Neuronal stem cell (in vitro differentiated cells): ENCODE measurements around the gene PCBP1.
"Not testable (repeated sequence)": the region's sequence is repeated elsewhere in the genome, so short reads cannot be mapped to it uniquely, and the experiment has no call there.

Source experiments
- DNase-seq: peaks from one replicate; pipeline ENCODE4 v3.0.0-alpha.2; 2013; ENCODE audit warnings: low spot score
- H2AFZ ChIP-seq: one replicate; pipeline ENCODE4 v1.6.1; 2013; ENCODE audit warnings: mild to moderate bottlenecking, low read length, inconsistent platforms
- H2AK5ac ChIP-seq: 2 replicates; pipeline ENCODE4 v1.6.1; 2013; ENCODE audit warnings: low read depth, mild to moderate bottlenecking, inconsistent platforms, low read length, moderate library complexity, mixed read lengths
- H2BK120ac ChIP-seq: 2 replicates; pipeline ENCODE4 v1.6.1; 2013; ENCODE audit warnings: low read depth, mild to moderate bottlenecking, inconsistent platforms, low read length, moderate library complexity, mixed read lengths
- H2BK12ac ChIP-seq: one replicate; pipeline ENCODE4 v1.6.1; 2013; ENCODE audit warnings: low read length, inconsistent platforms
- H2BK15ac ChIP-seq: 2 replicates; pipeline ENCODE4 v1.6.1; 2013; ENCODE audit warnings: mild to moderate bottlenecking, low read length, inconsistent platforms, mixed read lengths
- H2BK5ac ChIP-seq: one replicate; pipeline ENCODE4 v1.6.1; 2013; ENCODE audit warnings: inconsistent platforms, mild to moderate bottlenecking, low read length, moderate library complexity
- H3K14ac ChIP-seq: one replicate; pipeline ENCODE4 v1.6.1; 2013; ENCODE audit warnings: low read length, inconsistent platforms
- H3K18ac ChIP-seq: 2 replicates; pipeline ENCODE4 v1.6.1; 2013; ENCODE audit warnings: low read length, inconsistent platforms
- H3K23ac ChIP-seq: 2 replicates; pipeline ENCODE4 v1.6.1; 2013; ENCODE audit warnings: low read depth, mild to moderate bottlenecking, mixed read lengths, low read length, inconsistent platforms; ENCODE audit not compliant: poor library complexity
- H3K27ac ChIP-seq: replicated peaks from 3 replicates; pipeline ENCODE4 v1.5.1; 2013; ENCODE audit warnings: low read length, inconsistent platforms
- H3K27me3 ChIP-seq, 3 experiments: 2 replicates each; pipeline ENCODE4 v1.6.1; 2013; ENCODE audit warnings: low read length in 3 of 3, mild to moderate bottlenecking in 2 of 3, inconsistent platforms in 1 of 3, low read depth in 1 of 3, mixed read lengths in 1 of 3, moderate library complexity in 1 of 3; ENCODE audit not compliant: control insufficient read depth in 3 of 3, insufficient read depth in 3 of 3
- H3K36me3 ChIP-seq, 2 donors: replicated peaks in 1 of 2; 2 replicates each; pipeline ENCODE4 v1.6.1; 2013; ENCODE audit warnings: low read length in 2 of 2; ENCODE audit not compliant: control insufficient read depth in 2 of 2, insufficient read depth in 2 of 2
- H3K4ac ChIP-seq: 2 replicates; pipeline ENCODE4 v1.6.1; 2013; ENCODE audit warnings: inconsistent platforms, mild to moderate bottlenecking, low read length, moderate library complexity
- H3K4me1 ChIP-seq, 2 donors: 1 replicate in 1 of 2; 2 replicates in 1 of 2; pipeline ENCODE4 v1.6.1; 2013; ENCODE audit warnings: low read length in 2 of 2, low read depth in 1 of 2; ENCODE audit not compliant: control insufficient read depth in 2 of 2, insufficient read depth in 1 of 2
- H3K4me2 ChIP-seq: one replicate; pipeline ENCODE4 v1.6.1; 2013; ENCODE audit warnings: mild to moderate bottlenecking, low read length, inconsistent platforms; ENCODE audit not compliant: insufficient read depth, poor library complexity, severe bottlenecking
- H3K4me3 ChIP-seq, 2 donors: 2 replicates each; pipeline ENCODE4 v1.5.1; 2013; ENCODE audit warnings: low read length in 2 of 2, mild to moderate bottlenecking in 2 of 2, inconsistent platforms in 1 of 2, moderate library complexity in 1 of 2
- H3K79me1 ChIP-seq: one replicate; pipeline ENCODE4 v1.6.1; 2013; ENCODE audit warnings: low read depth, mild to moderate bottlenecking, inconsistent platforms, low read length, moderate library complexity
- H3K9ac ChIP-seq: one replicate; pipeline ENCODE4 v1.6.1; 2013; ENCODE audit warnings: mild to moderate bottlenecking, low read depth, low read length, inconsistent platforms; ENCODE audit not compliant: poor library complexity
- H3K9me3 ChIP-seq, 2 donors: replicated peaks in 1 of 2; 2 replicates each; pipeline versions ENCODE3 to v1.6.1; 2013; ENCODE audit warnings: low read length in 2 of 2, mild to moderate bottlenecking in 2 of 2, inconsistent platforms in 1 of 2, low read depth in 1 of 2, mixed read lengths in 1 of 2, moderate library complexity in 1 of 2; ENCODE audit not compliant: control insufficient read depth in 2 of 2, insufficient read depth in 1 of 2
- H4K8ac ChIP-seq: one replicate; pipeline ENCODE4 v1.6.1; 2013; ENCODE audit warnings: low read depth, mild to moderate bottlenecking, inconsistent platforms, low read length, moderate library complexity
- H4K91ac ChIP-seq: one replicate; pipeline ENCODE4 v1.6.1; 2013; ENCODE audit warnings: low read length, low read depth, mild to moderate bottlenecking, inconsistent platforms; ENCODE audit not compliant: poor library complexity
- WGBS, 2 donors: extraction: QIAGEN DNeasy Blood & Tissue Kit; methylation state at CpG; one replicate each; pipeline ENCODE4 v1.1.7; 2013; ENCODE audit warnings: missing lambda C conversion rate in 2 of 2, mixed read lengths in 1 of 2; ENCODE audit not compliant: insufficient read length in 2 of 2, insufficient replicate concordance in 1 of 2; ENCODE audit errors: extremely low coverage in 2 of 2; 5-methylcytosine and 5-hydroxymethylcytosine counted together

Gene PCBP1

DNA sequence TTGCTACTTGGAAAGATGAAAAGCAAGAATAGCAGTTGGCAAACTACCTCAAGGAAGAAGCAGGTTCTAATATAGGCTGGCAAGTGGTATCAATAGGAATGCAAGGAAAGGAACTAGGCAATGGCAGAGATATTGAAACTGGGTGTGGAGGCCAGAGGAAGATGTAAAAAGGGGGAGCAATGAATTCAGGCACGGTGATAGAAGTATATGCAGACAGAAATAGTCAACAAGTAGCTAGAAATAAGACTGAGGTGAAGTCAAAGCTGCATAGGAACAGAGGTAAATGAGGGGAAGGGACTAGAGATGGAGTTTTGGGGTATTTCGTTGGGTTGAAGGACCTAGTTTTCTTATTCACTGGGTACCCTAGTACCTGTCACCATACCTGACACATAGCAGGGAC lies 4.1 kb downstream of the PCBP1 start:
- Histone ChIP-seq H3K4ac (no peak overlapping the region), H4K8ac (no peak overlapping the region), H2AFZ (no peak overlapping the region), H3K4me2 (no peak overlapping the region), H3K79me1 (peaks cover 2% of the 10 kb centered on the region), H2AK5ac (no peak overlapping the region), H2BK120ac (no peak overlapping the region), H3K9me3 (no peaks in the 10 kb centered on the region), H2BK15ac (no peak overlapping the region), H3K27ac (no peak overlapping the region), H3K23ac (no peak overlapping the region), H3K4me1 (peaks cover 5 to 8% of the 10 kb centered on the region in 2 donors), H3K36me3 (peaks cover 6 to 30% of the 10 kb centered on the region in 2 donors), H3K4me3 (no peak overlapping the region), H4K91ac (no peak overlapping the region), H3K18ac (no peak overlapping the region), H2BK12ac (no peak overlapping the region), H3K9ac (no peak overlapping the region), H3K27me3 (no peaks in the 10 kb centered on the region), H3K14ac (no peak overlapping the region), H2BK5ac (no peak overlapping the region)
- no CpG with 5 or more reads among the region's 2 CpGs for WGBS, 2 donors
- no peak for DNase-seq

DNA sequence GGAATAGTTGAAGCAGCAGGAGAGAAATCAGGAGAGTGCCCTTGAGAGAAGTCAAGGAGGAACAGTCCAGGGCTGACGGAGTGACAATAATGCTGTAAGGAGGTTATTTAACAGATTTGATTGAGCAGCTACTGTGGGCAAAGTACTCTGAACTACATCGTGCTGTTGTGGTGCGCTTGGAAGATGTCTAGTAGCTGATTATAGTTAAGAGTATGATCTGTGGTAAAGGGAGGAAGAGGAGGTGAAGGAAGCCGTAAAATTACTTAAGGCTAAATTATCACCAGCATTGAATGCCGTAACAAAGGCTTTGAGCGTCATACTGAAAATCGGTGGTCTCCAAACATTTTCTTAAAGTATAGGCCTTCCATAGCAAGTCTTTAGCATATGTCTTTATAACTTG lies 4.5 kb downstream of the PCBP1 start:
- Histone ChIP-seq H3K36me3 (peaks cover 6 to 30% of the 10 kb centered on the region in 2 donors), H2AFZ (no peak overlapping the region), H3K14ac (no peak overlapping the region), H3K9ac (no peak overlapping the region), H2BK5ac (no peak overlapping the region), H3K4ac (no peak overlapping the region), H3K23ac (no peak overlapping the region), H2BK120ac (no peak overlapping the region), H3K27ac (no peak overlapping the region), H3K9me3 (no peaks in the 10 kb centered on the region), H4K91ac (no peak overlapping the region), H3K4me3 (no peak overlapping the region), H4K8ac (no peak overlapping the region), H3K27me3 (no peaks in the 10 kb centered on the region), H3K18ac (no peak overlapping the region), H2BK12ac (no peak overlapping the region), H3K4me2 (no peak overlapping the region), H2BK15ac (no peak overlapping the region), H3K4me1 (peaks cover 5 to 8% of the 10 kb centered on the region in 2 donors), H3K79me1 (peaks cover 2% of the 10 kb centered on the region), H2AK5ac (no peak overlapping the region)
- no peak for DNase-seq
- WGBS, 2 donors, result no CpG with 5 or more reads among the region's 7 CpGs

DNA sequence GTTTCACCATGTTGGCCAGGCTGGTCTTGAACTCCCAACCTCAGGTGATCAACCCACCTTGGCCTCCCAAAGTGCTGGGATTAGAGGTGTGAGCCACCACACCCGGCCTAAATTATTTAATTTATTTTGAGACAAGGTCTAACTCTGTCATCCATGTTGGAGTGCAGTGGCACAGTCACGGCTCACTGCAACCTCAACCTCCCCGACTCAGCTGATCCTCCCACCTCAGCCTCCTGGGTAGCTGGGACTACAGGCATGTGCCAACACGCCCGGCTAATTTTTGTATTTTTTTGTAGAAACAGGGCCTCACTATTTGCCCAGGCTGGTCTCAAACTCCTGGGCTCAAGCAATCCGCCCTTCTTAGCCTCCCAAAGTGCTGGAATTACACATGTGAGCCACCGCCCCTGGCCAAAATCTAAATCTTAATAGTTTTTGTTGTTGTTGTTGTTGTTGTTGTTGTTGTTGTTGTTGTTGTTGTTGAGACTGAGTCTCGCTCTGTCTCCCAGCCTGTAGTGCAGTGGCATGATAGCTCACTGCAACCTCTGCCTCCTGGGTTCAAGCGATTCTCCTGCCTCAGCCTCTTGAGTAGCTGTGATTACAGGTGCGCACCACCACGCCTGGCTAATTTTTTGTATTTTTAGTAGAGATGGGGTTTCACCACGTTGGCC lies 5.4 kb downstream of the PCBP1 start:
- H3K27me3 ChIP-seq, H3K4me2 ChIP-seq, H3K9ac ChIP-seq, H2BK15ac ChIP-seq, H3K4me1 ChIP-seq, H2BK120ac ChIP-seq, H3K9me3 ChIP-seq, H3K27ac ChIP-seq, H4K8ac ChIP-seq, H4K91ac ChIP-seq, H2BK12ac ChIP-seq, H2AK5ac ChIP-seq, H3K4ac ChIP-seq, H2AFZ ChIP-seq, H3K23ac ChIP-seq, H2BK5ac ChIP-seq, DNase-seq, H3K4me3 ChIP-seq, H3K18ac ChIP-seq, H3K79me1 ChIP-seq, H3K14ac ChIP-seq: not testable (repeated sequence)
- WGBS, 2 donors, result no CpG with 5 or more reads among the region's 12 CpGs
- H3K36me3 ChIP-seq, result peaks cover 6 to 29% of the 10 kb centered on the region in 2 donors

DNA sequence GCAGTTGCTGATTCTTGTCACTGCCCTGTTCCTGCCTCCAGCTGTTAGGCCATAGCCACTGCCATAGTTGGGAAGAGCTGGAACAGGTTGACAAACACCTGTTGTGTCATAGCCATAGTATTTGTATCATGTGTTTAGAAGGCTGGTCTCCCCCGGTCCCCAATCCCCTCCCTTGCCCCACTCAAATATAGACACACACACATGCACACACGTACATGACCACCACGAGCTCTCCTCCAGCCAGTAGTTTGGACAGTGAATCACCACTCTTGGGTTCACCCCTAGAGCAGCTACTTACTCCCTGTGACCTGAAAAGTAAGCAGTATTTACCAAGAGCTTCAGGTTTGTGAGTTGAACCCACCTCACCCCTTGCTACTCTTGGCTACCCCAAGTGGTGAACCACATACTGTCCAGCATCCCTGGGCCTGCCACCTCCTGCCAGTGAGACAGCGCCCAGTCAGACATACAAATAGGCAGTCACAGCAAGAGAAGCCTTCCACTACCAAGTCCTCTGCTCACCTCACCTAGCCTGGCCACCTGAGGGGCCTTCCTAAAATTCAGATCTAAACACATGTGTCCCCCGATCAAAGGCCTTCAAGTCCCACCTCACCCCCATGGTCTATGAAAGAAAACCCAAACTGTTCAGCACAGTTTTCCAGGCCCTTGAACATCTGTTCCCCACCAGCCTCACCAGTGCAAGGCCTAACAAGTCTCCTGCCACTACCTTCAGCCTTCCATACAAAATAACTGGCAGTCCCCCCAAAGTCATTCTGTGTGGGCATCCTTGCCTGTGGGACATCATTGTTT lies 7.1 kb downstream of the PCBP1 start:
- no peak overlapping the region for H2BK120ac ChIP-seq
- no peak overlapping the region for H4K8ac ChIP-seq
- H2BK15ac ChIP-seq, result no peak overlapping the region
- no peak overlapping the region for H3K4ac ChIP-seq
- no peak overlapping the region for H2BK12ac ChIP-seq
- H3K4me2 ChIP-seq, result no peak overlapping the region
- H3K4me3 ChIP-seq, result no peak overlapping the region
- peaks cover 3 to 5% of the 10 kb centered on the region in 2 donors for H3K4me1 ChIP-seq
- H3K36me3 ChIP-seq, result peaks cover 0 to 13% of the 10 kb centered on the region in 2 donors
- no peak overlapping the region for H3K23ac ChIP-seq
- peak overlapping the region; percentile 71 for H2BK5ac ChIP-seq
- no peaks in the 10 kb centered on the region for H3K9me3 ChIP-seq
- no peak overlapping the region for H2AK5ac ChIP-seq
- H2AFZ ChIP-seq, result no peak overlapping the region
- no peaks in the 10 kb centered on the region for H3K27me3 ChIP-seq
- no CpG with 5 or more reads among the region's 5 CpGs for WGBS, 2 donors
- H3K14ac ChIP-seq, result no peak overlapping the region
- no peak for DNase-seq
- H3K9ac ChIP-seq, result no peak overlapping the region
- no peak overlapping the region for H3K18ac ChIP-seq
- no peaks in the 10 kb centered on the region for H3K79me1 ChIP-seq
- H3K27ac ChIP-seq, result no peak overlapping the region
- no peak overlapping the region for H4K91ac ChIP-seq
